Hindlimb muscle (tissue), 1 donor: ENCODE results near the gene ATG10. TPM values are rescaled to one million over a fixed set of nuclear protein-coding genes. Genes with fewer than 3 reads are reported as not detected.
"Not testable (repeated sequence)": the region's sequence is repeated elsewhere in the genome, so short reads cannot be mapped to it uniquely, and the experiment has no call there.

Source experiments
- DNase-seq: peaks from one replicate; pipeline ENCODE4 v3.0.0-alpha.2; 2013
- polyA plus RNA-seq: library from polyadenylated mRNA; unstranded; fragments of 120-200 nt; gene quantifications from one replicate; pipeline ENCODE4 v1.2.1, GENCODE V29; 2013; ENCODE audit not compliant: insufficient read length

ATG10 gene
- polyA plus RNA-seq: 5.9 TPM

GRCh38 chr5:81971712-81972491, at the start of gene ATG10:
TSS of gene ATG10 (plus strand) at chr5:81972023. CDS start at chr5:81987571, 15,548 bp downstream.
- DNase-seq: peak; percentile 99

- no peak for DNase-seq
Observed at GRCh38 chr5:81922854-81923279, 49.0 kb upstream of the ATG10 start.

GRCh38 chr5:81924442-81924841, 47.4 kb upstream of the ATG10 start:
- DNase-seq: no peak

GRCh38 chr5:81925009-81925408, 46.8 kb upstream of the ATG10 start:
- no peak for DNase-seq

GRCh38 chr5:81925981-81926380, 45.8 kb upstream of the ATG10 start:
- DNase-seq: no peak

- DNase-seq: no peak
Observed at GRCh38 chr5:81936066-81936465, 35.8 kb upstream of the ATG10 start.

- DNase-seq: no peak
Observed at GRCh38 chr5:81936750-81937149, 35.1 kb upstream of the ATG10 start.

- no peak for DNase-seq
Observed at GRCh38 chr5:81942746-81943145, 29.1 kb upstream of the ATG10 start.

GRCh38 chr5:81948349-81948748, 23.5 kb upstream of the ATG10 start:
- no peak for DNase-seq

- no peak for DNase-seq
Observed at GRCh38 chr5:81949462-81949861, 22.4 kb upstream of the ATG10 start.

GRCh38 chr5:81950996-81951395, 20.8 kb upstream of the ATG10 start:
- DNase-seq: no peak

- not testable (repeated sequence) for DNase-seq
Observed at GRCh38 chr5:81954796-81955195, 17.0 kb upstream of the ATG10 start.

GRCh38 chr5:81958129-81958528, 13.7 kb upstream of the ATG10 start:
- not testable (repeated sequence) for DNase-seq

GRCh38 chr5:81961651-81962440, 10.0 kb upstream of the ATG10 start:
- no peak for DNase-seq

GRCh38 chr5:81963544-81963943, 8.3 kb upstream of the ATG10 start:
- DNase-seq: no peak

GRCh38 chr5:81965524-81965923, 6.3 kb upstream of the ATG10 start:
- DNase-seq: no peak

- DNase-seq: no peak
Observed at GRCh38 chr5:81969226-81969625, 2.6 kb upstream of the ATG10 start.

GRCh38 chr5:81969912-81970311, 1.9 kb upstream of the ATG10 start:
- DNase-seq: no peak

GRCh38 chr5:81971111-81971711, 612 bp upstream of the ATG10 start:
- peak; percentile 37 for DNase-seq

GRCh38 chr5:81972492-81972783, 615 bp downstream of the ATG10 start:
- no peak for DNase-seq

- no peak for DNase-seq
Observed at GRCh38 chr5:81980160-81980559, 8.3 kb downstream of the ATG10 start.

GRCh38 chr5:81980598-81981260, 8.9 kb downstream of the ATG10 start:
- DNase-seq: no peak

- DNase-seq: not testable (repeated sequence)
Observed at GRCh38 chr5:81982172-81982685, 10.4 kb downstream of the ATG10 start.
